ENCODE results near the gene RXRB. TPM values are rescaled to one million over a fixed set of nuclear protein-coding genes. Genes with fewer than 3 reads are reported as not detected.
"Not testable (repeated sequence)": the region's sequence is repeated elsewhere in the genome, so short reads cannot be mapped to it uniquely, and the experiment has no call there.

The RXRB gene
- polyA plus RNA-seq (ENCODE audit: insufficient read length): 42.0 TPM

DNA sequence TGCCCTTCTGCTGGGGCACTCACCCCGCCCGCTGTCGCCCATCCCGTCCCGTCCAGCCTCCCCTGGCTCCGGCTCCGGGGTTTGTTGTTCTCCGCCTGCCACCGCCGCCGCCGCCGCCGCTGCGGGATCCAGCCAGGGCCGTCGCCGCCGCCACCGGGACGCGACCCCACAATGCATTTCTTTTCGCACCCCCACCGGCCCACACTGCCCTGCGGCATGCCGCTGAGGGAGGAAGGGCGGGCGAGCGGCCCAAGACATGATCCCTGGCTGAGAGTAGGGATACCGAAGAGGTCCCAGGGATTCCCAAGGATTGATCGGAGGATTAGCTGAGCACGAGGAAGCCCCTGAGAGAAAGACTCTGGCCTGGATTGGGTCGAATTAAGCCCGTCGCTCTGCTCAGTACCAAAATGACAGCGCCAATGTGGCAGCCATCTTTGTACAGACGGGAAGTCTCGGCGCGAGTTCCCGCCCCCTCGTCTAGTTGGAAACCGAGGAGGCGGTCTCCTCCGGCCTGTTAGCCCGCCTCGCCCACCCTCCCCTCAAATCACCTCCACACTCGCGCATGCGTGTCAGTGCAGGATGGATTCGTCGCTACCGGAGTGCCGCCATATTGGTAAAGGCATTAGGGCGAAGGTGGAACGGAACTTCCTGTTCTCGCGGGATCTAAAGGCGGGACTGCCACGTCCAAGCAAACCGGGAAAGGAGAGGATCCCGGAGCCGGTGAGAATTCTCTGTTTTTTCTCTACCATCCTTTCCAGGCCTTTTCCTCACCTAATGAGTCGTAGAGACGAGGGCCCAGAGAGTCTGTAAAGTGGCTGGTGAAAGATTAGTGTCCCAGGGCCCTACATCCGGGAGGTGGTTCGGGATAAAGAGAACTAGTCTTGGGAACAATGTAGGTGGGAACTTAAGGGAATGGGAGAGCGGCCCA lies at the start of gene RXRB, which contains the start of gene SLC39A7:
Gene RXRB, minus strand, starts transcription at position 447 of the 928 bp plus-strand sequence. Its CDS starts 189 bp downstream, at position 258.
Gene SLC39A7, plus strand, starts transcription at position 649 of the 928 bp plus-strand sequence. CDS start 379 bp downstream, outside the sequence.
- DNase-seq: peak; percentile 100

DNA sequence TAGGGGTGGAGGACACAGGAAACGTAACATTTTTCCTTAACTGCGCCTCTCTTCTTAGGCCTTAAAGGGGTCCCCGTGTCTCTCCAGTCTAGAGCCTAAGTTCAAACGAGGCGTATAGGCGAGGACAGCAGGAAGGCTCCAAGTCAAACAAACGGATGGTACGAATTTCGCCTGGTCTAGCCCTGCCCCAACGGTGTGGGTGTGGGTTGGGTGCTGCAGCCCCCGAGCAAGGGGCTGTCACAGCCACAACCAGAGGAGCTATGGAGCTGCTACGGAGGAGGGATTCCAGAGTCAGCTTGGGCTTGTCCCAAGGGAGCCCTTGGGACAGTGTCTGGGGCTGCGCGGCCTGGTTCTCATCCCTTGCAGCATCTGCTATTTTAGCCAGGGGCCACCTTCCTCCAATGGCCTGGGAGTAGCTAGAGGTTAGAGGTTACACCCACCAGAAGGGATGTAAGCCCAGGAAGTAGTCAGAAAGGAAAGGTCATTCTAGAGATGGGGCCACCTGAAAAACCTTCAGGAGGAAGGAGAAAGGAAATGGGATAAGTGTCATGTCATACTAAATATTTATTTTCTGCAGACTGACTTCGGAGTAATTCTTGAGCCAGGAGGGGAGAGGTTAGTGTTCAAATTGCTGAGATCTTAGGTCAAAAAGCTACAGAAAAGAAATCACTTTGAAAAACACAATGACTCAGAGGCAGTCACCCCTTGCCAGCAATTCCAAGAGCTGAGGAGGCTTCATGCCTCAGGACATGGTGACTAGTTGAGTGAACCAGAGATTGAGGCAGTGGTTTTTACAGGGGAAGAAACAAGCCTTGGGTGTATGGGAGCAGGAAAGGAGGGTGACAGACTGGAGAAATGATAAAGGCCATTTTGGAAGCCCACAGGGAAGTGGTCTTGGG lies 49.5 kb upstream of the RXRB start:
- DNase-seq: peak; percentile 13

DNA sequence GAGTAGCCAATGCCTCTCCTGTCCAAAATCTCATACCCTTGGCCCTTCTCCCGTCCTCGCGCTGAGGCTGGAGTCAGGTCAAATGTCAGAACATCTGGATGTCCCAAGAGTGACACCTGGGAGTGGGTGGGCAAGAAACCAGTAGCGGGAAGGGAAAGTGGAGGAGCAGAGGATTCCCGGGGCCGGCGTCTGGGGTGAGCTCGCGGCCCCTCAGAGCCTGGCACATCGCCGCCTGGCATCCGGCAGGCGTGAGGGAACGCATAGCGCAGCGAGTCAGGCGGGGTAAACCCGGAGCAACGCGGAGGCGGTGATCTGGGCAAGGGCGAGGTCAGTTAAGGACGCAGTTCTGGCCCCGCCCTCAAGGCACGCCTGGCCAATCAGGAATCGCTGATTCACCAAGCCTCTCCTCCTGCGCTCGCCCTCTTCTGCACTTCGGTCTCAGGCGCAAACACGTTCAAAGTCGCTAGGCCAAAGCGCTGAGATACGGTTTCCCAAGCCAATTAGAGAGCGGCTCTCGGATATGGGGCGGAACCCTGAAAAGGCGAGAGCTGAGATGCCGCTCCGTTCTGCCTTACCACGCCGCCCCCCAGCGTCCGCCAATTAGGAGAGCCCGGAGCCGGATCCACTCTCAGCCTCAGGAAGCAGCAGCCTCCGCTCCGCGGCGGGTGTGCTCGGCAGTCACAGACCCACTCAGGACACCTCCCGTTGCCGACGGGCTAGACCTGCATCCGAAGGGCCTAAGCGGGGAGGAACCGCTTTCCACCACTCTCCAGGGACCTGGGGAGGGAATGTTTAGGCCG lies 48.7 kb upstream of the RXRB start:
- peak; percentile 96 for DNase-seq

- no peak for DNase-seq
Observed at GRCh38 chr6:33248643-33248931, 48.1 kb upstream of the RXRB start.

GRCh38 chr6:33247977-33248642 lies 47.6 kb upstream of the RXRB start:
- DNase-seq: peak; percentile 90

- no peak for DNase-seq
Observed at GRCh38 chr6:33243476-33243875, 43.0 kb upstream of the RXRB start.

GRCh38 chr6:33241968-33242367 lies 41.5 kb upstream of the RXRB start:
- no peak for DNase-seq

GRCh38 chr6:33237741-33238140 lies 37.3 kb upstream of the RXRB start:
- DNase-seq: no peak

DNA sequence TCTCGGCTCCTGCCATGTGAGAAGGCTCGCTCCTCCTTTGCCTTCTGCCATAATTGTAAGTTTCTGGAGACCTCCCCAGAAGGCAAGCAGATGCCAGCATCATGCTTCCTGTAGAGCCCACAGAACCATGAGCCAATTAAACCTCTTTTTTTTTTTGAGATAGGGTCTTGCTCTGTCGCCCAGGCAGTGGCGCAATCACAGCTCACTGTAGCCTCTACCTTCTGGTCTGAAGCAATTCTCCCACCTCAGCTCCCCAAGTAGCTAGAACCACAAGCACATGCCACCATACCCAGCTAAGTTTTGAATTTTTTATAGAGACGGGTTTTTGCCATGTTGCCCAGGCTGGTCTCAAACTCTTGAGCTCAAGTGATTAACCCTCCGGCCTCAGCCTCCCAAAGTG lies 36.4 kb upstream of the RXRB start:
- DNase-seq: no peak

DNA sequence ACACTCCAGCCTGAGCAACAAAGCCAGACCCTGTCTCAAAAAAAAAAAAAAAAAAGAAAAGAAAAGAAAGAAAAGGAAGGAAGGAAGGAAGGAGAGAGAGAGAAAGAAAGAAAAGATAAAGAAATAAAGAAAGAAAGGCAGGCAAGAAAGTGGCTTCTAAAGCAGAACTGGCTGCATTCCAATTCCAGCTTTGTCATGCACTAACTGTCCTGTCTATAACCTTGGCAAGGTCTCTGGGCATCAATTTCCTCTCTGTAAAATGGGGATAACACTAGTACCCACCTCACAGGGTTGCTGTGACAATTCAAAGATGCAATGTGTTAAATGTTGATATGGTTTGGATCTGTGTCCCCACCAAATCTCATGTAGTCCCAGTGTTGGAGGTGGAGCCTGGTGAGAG lies 35.9 kb upstream of the RXRB start:
- DNase-seq: no peak

GRCh38 chr6:33235221-33235634 lies 34.8 kb upstream of the RXRB start:
- no peak for DNase-seq

- DNase-seq: not testable (repeated sequence)
Observed at GRCh38 chr6:33226503-33227120, 26.1 kb upstream of the RXRB start.

- no peak for DNase-seq
Observed at GRCh38 chr6:33217681-33218080, 17.2 kb upstream of the RXRB start.

DNA sequence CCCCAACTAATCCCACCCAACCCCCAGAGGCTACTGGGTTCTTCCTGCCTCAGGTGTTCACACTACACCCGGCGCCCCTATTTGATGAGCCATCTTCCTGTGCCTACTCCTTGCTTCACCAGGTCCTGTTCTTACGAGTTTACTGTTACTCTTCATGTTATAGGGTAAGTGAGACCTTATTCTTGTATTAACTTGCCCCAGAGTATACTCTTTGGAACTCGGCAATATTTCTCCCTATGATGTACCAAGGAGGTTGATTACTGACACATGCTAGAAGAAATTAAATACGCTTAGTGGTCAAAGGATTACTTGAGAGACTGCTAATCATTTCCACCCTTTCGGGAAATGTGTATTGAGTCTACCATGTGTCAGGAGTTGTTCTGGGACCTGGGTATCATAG lies 16.8 kb upstream of the RXRB start:
- DNase-seq: no peak

GRCh38 chr6:33216117-33216649 lies 15.7 kb upstream of the RXRB start:
- no peak for DNase-seq

DNA sequence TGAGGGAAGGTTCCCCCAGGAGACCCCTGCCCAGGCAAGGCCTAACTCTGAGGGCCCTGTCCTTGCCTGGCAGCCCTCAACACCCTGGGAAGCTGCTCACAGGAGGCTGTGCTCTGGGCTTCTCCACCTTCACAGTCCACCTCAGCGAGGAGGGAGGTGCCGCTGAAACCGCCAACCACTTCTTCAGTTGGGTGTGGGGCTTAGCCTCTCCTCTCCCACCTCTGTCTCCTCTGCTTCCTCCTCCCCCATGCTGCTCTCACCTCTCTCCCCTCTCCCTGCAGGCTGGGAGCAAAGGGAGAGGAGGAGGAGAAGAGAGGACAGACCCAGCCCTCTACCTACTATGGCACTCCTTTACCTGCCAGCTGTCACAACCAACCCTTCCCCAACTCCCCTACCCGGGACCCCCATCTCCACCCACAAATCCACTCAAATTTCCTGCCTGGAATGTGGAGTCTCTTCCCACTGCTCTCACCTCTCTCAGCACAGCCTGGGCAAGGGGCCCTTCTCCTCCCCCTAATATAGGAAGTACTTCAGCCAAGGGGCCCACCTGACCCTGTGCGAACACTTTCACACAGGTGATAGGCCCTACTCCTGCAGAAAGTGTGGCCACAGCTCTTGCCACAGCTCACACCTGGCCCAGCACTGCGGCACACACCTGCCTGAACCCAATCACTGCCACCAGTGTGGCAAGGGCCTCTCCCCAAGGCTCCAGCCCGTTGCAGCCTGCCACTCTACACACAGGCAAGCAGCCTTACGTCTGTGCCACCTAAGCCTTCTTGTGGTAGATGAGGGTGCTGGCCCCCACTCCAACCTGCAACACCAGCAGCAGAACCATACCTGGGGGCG lies 15.0 kb upstream of the RXRB start:
- DNase-seq: no peak

GRCh38 chr6:33213989-33214335 lies 13.5 kb upstream of the RXRB start:
- no peak for DNase-seq

DNA sequence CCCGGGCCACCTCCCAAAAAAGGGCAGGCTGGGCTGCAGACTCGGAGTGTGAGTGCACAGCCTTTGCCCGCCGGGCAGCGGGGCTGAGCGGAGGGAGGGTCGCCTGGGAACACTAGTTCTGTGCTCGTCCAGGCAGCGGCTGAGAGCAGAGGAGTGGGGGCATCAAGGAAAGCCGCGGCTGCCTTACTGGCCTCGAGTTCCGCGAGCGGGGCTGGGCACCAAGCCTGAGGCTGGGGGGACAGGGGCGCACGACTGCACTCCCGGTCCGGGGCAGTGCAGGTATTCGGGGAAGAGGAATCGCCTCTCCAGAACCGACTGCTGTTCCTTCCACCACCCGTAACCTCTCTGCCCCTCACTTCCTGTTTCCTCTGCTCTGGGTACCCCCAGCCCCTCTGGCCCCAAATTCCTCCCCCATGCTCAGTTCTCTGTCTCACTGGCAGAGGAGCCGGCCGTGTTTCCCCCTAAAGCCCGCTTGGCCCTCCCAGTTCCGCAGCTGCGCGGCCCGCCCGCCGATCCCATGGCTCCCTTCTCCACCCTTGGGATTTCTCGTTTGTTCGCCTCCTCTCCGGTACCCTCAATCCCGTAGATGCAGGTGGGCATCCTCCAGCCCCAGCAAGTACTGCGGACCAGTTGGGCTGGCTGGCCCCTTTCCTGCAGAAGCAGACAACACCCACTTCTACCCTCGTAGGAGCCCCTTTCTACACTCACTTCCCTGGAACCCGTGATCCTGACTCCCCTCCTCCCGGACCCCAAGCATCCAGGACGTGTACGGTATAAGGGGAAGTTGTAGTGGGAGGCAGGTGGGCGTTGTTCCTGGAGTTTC lies 12.9 kb upstream of the RXRB start:
- DNase-seq: no peak

GRCh38 chr6:33212857-33213165 lies 12.3 kb upstream of the RXRB start:
- no peak for DNase-seq

Measured in hindlimb muscle (tissue), 1 donor.